Upper lobe of left lung (tissue), 6 donors: ENCODE results near the gene CCDC126. TPM values are rescaled to one million over a fixed set of nuclear protein-coding genes. Genes with fewer than 3 reads are reported as not detected.

Experiments used
- ATAC-seq, 2 donors: fragments of 200-7000 bp; cut with Tn5 transposase; one replicate each; pipeline ENCODE4 v1.9.1; 2022; ENCODE audit warnings: mild to moderate bottlenecking in 2 of 2, moderate library complexity in 2 of 2; ENCODE audit not compliant: low FRiP score in 2 of 2
- DNase-seq, 2 donors: peaks; one replicate each; pipeline ENCODE4 v3.0.0-alpha.2; 2019 to 2020
- H3K27ac ChIP-seq, 4 donors: fragments of 200-600 bp; sonication (generic); one replicate each; pipeline ENCODE4 v1.5.1; 2016 to 2019
- H3K27me3 ChIP-seq, 4 donors: fragments of 200-600 bp; sonication (generic); one replicate each; pipeline ENCODE4 v1.5.1; 2017 to 2019
- H3K36me3 ChIP-seq, 4 donors: fragments of 200-600 bp; sonication (generic); one replicate each; pipeline ENCODE4 v1.5.1; 2016 to 2019
- H3K4me1 ChIP-seq, 4 donors: fragments of 200-600 bp; sonication (generic); one replicate each; pipeline ENCODE4 v1.5.1; 2018 to 2019
- H3K4me3 ChIP-seq, 4 donors: fragments of 200-600 bp; sonication (generic); one replicate each; pipeline ENCODE4 v1.5.1; 2017 to 2019; ENCODE audit warnings: mild to moderate bottlenecking in 2 of 4, moderate library complexity in 1 of 4
- H3K9me3 ChIP-seq, 4 donors: fragments of 200-600 bp; sonication (generic); one replicate each; pipeline ENCODE4 v1.5.1; 2018 to 2019
- CTCF ChIP-seq, 6 experiments: fragments of 450-650 bp in 4 of 6; fragments of 200-600 bp in 2 of 6; sonication (generic) in 2 of 6; IDR thresholded peaks; one replicate each; pipeline ENCODE4 v1.5.1; 2016 to 2019; ENCODE audit warnings: antibody characterized with exemption in 6 of 6
- EP300 ChIP-seq, 4 donors: sonication (generic); formaldehyde crosslinking; IDR thresholded peaks; one replicate each; pipeline ENCODE4 v1.5.1; 2017; ENCODE audit warnings: antibody characterized with exemption in 4 of 4, control low read depth in 2 of 4
- POLR2A ChIP-seq, 4 donors: fragments of 450-650 bp; IDR thresholded peaks; one replicate each; pipeline ENCODE4 v1.5.1; 2016 to 2017; ENCODE audit warnings: antibody characterized with exemption in 4 of 4, mild to moderate bottlenecking in 2 of 4
- POLR2AphosphoS5 ChIP-seq, 2 donors: sonication (generic); formaldehyde crosslinking; IDR thresholded peaks; one replicate each; pipeline ENCODE4 v1.5.1; 2017; ENCODE audit warnings: antibody characterized with exemption in 2 of 2
- WGBS, 2 donors: methylation state at CpG; one replicate each; pipeline ENCODE4 v1.1.5; 2017 to 2018; 5-methylcytosine and 5-hydroxymethylcytosine counted together
- small RNA-seq, 4 donors: library from RNA; depleted of rRNA; stranded (forward); fragments of <200 nt; gene quantifications; one replicate each; pipeline ENCODE3, GENCODE V24; 2016
- total RNA-seq, 6 donors: library from RNA; depleted of rRNA in 4 of 6; stranded (reverse); fragments of >200 nt in 4 of 6; gene quantifications; one replicate each; pipeline versions ENCODE4 v1.1.0 to v1.2.1, GENCODE V29; 2016 to 2021
- donor health status: DM: no; HTN: no; CAD: no; lungs with moderate emphysema.
- donor health status: DM: no; HTN: yes; CAD: no; lungs with severe emphysema.

The CCDC126 gene
- total RNA-seq, 6 donors from 2014 or later = 11.5 to 48.2 (median 14.7) TPM

- TF ChIP-seq CTCF (IDR thresholded peaks at IDR 0.05) (no peak), EP300 (IDR thresholded peaks at IDR 0.05) (no peak), POLR2AphosphoS5 (IDR thresholded peaks at IDR 0.05) (no peak), POLR2A (IDR thresholded peaks at IDR 0.05) (no peak)
- Histone ChIP-seq H3K36me3 (peaks cover 0 to 48% (median 10%) of the 10 kb centered on the region in 4 donors), H3K27me3 (no peaks in the 10 kb centered on the region), H3K27ac (no peak overlapping the region), H3K4me3 (no peak overlapping the region), H3K9me3 (no peaks in the 10 kb centered on the region), H3K4me1 (no peaks in the 10 kb centered on the region)
- ATAC-seq (no peak), DNase-seq (no peak)
- 91 to 95% methylated on average over 4 of the region's 4 CpGs for WGBS, 2 donors
Observed at GRCh38 chr7:23689165-23689564, 92.0 kb downstream of the CCDC126 start.

- H3K36me3 ChIP-seq = peaks cover 0 to 59% (median 10%) of the 10 kb centered on the region in 4 donors
- no peak overlapping the region for H3K27ac ChIP-seq
- no peaks in the 10 kb centered on the region for H3K4me1 ChIP-seq
- no peaks in the 10 kb centered on the region for H3K27me3 ChIP-seq
- TF ChIP-seq CTCF (IDR thresholded peaks at IDR 0.05) = no peak
- TF ChIP-seq POLR2AphosphoS5 (IDR thresholded peaks at IDR 0.05) = no peak
- no peak for TF ChIP-seq POLR2A (IDR thresholded peaks at IDR 0.05)
- TF ChIP-seq EP300 (IDR thresholded peaks at IDR 0.05) = no peak
- DNase-seq (no peak), ATAC-seq (no peak)
- H3K4me3 ChIP-seq = no peak overlapping the region
- 88 to 94% methylated on average over 4 of the region's 4 CpGs for WGBS, 2 donors
- no peaks in the 10 kb centered on the region for H3K9me3 ChIP-seq
Observed at GRCh38 chr7:23691320-23691719, 94.1 kb downstream of the CCDC126 start.

GRCh38 chr7:23693224-23693623 lies 96.0 kb downstream of the CCDC126 start:
- ATAC-seq = no peak
- no peak for TF ChIP-seq EP300 (IDR thresholded peaks at IDR 0.05)
- no peak for TF ChIP-seq POLR2AphosphoS5 (IDR thresholded peaks at IDR 0.05)
- no peak for TF ChIP-seq CTCF (IDR thresholded peaks at IDR 0.05)
- TF ChIP-seq POLR2A (IDR thresholded peaks at IDR 0.05) = no peak

More at GRCh38 chr7:23693224-23693623, 96.0 kb downstream of the CCDC126 start:
- no peak overlapping the region for H3K4me3 ChIP-seq
- H3K9me3 ChIP-seq = no peaks in the 10 kb centered on the region
- H3K27me3 ChIP-seq = no peaks in the 10 kb centered on the region
- H3K36me3 ChIP-seq = peaks cover 0 to 61% (median 10%) of the 10 kb centered on the region in 4 donors
- DNase-seq = no peak
- H3K4me1 ChIP-seq = no peaks in the 10 kb centered on the region
- H3K27ac ChIP-seq = no peak overlapping the region

Small RNA genes lying within 50 kb of the gene (small RNA-seq; reads per million reads assigned to genes)
- gene AC006026.2 = 0 reads per million in 4 donors

Other genes with a start within 250 kb of the CCDC126 start
- gene IGF2BP3, start 126.9 kb upstream of the CCDC126 start, total RNA-seq = 1 to 10 TPM in 2 of 6 donors, under 1 TPM in 2, not detected in 2; 0.91 to 1.5 (median 1.1) TPM
- gene TRA2A, start 65.4 kb upstream of the CCDC126 start, total RNA-seq = 100 to 1,000 TPM in 1 of 6 donors, 10 to 100 TPM in 5; 35.1 to 192 (median 61.0) TPM
- 10 to 100 TPM in 4 of 6 donors, 1 to 10 TPM in 2; 7.9 to 19.4 (median 11.2) TPM for gene FAM221A, start 82.8 kb downstream of the CCDC126 start, total RNA-seq
- 1 to 10 TPM in 3 of 6 donors, under 1 TPM in 3; 0.44 to 4.2 (median 1.0) TPM for gene STK31, start 112.8 kb downstream of the CCDC126 start, total RNA-seq